Measurements from ENCODE around the gene HIGD1C. TPM values are rescaled to one million over a fixed set of nuclear protein-coding genes. Genes with fewer than 3 reads are reported as not detected.

The HIGD1C gene
- total RNA-seq, 1 experiment from 2014 or later, result not detected

GRCh38 chr12:50988871-50989270 is 36.5 kb downstream of the HIGD1C start:
- DNase-seq, result no peak
- Histone ChIP-seq H3K4me1 (ENCODE audit: low read length) (peaks cover 25% of the 10 kb centered on the region), H3K27ac (ENCODE audit: low read length) (no peak overlapping the region), H3K4me3 (ENCODE audit: low read length) (no peak overlapping the region), H3K9me2 (replicated peaks; ENCODE audit: insufficient read depth, low read length) (no peaks in the 10 kb centered on the region), H3K36me3 (ENCODE audit: insufficient read depth, low read length) (peaks cover 37% of the 10 kb centered on the region; the same call in 1 of the 2 replicates), H3K27me3 (ENCODE audit: low read length) (no peaks in the 10 kb centered on the region), H4K20me1 (ENCODE audit: insufficient read depth, low read depth, low read length) (no peaks in the 10 kb centered on the region), H3K9ac (ENCODE audit: low read length) (no peak overlapping the region), H2AFZ (ENCODE audit: low read length) (no peak overlapping the region), H3K79me2 (ENCODE audit: low read length) (no peaks in the 10 kb centered on the region), H3K4me2 (ENCODE audit: low read depth, low read length, poor library complexity, severe bottlenecking) (no peak overlapping the region), H3K9me3 (ENCODE audit: low read length) (no peaks in the 10 kb centered on the region)

GRCh38 chr12:50990147-50990727 is 37.9 kb downstream of the HIGD1C start:
- H3K9ac ChIP-seq (ENCODE audit: low read length), result no peak overlapping the region
- no peak overlapping the region for H2AFZ ChIP-seq (ENCODE audit: low read length)
- H3K4me3 ChIP-seq (ENCODE audit: low read length), result no peak overlapping the region
- H3K79me2 ChIP-seq (ENCODE audit: low read length), result no peaks in the 10 kb centered on the region
- H3K36me3 ChIP-seq (ENCODE audit: insufficient read depth, low read length), result peaks cover 41% of the 10 kb centered on the region; the same call in 1 of the 2 replicates
- no peaks in the 10 kb centered on the region for H3K9me2 ChIP-seq (replicated peaks; ENCODE audit: insufficient read depth, low read length)
- H3K4me1 ChIP-seq (ENCODE audit: low read length), result peaks cover 20% of the 10 kb centered on the region
- no peak overlapping the region for H3K4me2 ChIP-seq (ENCODE audit: low read depth, low read length, poor library complexity, severe bottlenecking)
- H3K27ac ChIP-seq (ENCODE audit: low read length), result no peak overlapping the region
- no peaks in the 10 kb centered on the region for H3K27me3 ChIP-seq (ENCODE audit: low read length)
- no peaks in the 10 kb centered on the region for H3K9me3 ChIP-seq (ENCODE audit: low read length)
- no peak for DNase-seq
- no peaks in the 10 kb centered on the region for H4K20me1 ChIP-seq (ENCODE audit: insufficient read depth, low read depth, low read length)

- H3K4me3 ChIP-seq (ENCODE audit: low read length), result no peak overlapping the region
- H3K9me2 ChIP-seq (replicated peaks; ENCODE audit: insufficient read depth, low read length), result no peaks in the 10 kb centered on the region
- no peak overlapping the region for H3K27ac ChIP-seq (ENCODE audit: low read length)
- no peaks in the 10 kb centered on the region for H3K79me2 ChIP-seq (ENCODE audit: low read length)
- H3K4me2 ChIP-seq (ENCODE audit: low read depth, low read length, poor library complexity, severe bottlenecking), result no peak overlapping the region
- no peaks in the 10 kb centered on the region for H3K27me3 ChIP-seq (ENCODE audit: low read length)
- H3K9me3 ChIP-seq (ENCODE audit: low read length), result no peaks in the 10 kb centered on the region
- peaks cover 14% of the 10 kb centered on the region for H3K4me1 ChIP-seq (ENCODE audit: low read length)
- H4K20me1 ChIP-seq (ENCODE audit: insufficient read depth, low read depth, low read length), result no peaks in the 10 kb centered on the region
- no peak overlapping the region for H3K9ac ChIP-seq (ENCODE audit: low read length)
- no peak for DNase-seq
- H2AFZ ChIP-seq (ENCODE audit: low read length), result no peak overlapping the region
- peaks cover 45% of the 10 kb centered on the region; the same call in 1 of the 2 replicates for H3K36me3 ChIP-seq (ENCODE audit: insufficient read depth, low read length)
Measured at GRCh38 chr12:50990791-50991190, 38.4 kb downstream of the HIGD1C start.

DNA sequence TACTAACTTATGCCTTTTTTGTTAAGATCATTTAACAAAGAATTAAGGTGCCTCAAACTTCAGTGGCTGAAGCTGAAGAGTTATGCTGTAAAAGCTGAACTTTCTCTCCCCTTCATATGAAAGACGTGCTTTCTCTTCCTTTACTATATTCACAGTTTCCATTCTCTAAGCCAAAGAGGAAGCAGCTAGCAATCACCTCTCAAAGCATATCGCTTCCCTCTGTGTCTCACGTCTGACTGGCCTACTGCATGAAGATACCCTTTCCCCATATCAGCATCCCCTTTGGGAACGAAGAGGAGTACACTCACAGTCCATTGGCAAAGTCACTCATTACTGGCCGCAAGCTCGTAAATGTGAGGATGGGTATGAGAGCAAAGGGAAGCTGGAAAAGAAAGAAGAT is 38.9 kb downstream of the HIGD1C start:
- Histone ChIP-seq H3K9me2 (replicated peaks; ENCODE audit: insufficient read depth, low read length) (no peaks in the 10 kb centered on the region), H3K79me2 (ENCODE audit: low read length) (no peaks in the 10 kb centered on the region), H2AFZ (ENCODE audit: low read length) (no peak overlapping the region), H3K9me3 (ENCODE audit: low read length) (no peaks in the 10 kb centered on the region), H3K27ac (ENCODE audit: low read length) (no peak overlapping the region), H3K36me3 (ENCODE audit: insufficient read depth, low read length) (peaks cover 42% of the 10 kb centered on the region; the same call in 1 of the 2 replicates), H3K4me2 (ENCODE audit: low read depth, low read length, poor library complexity, severe bottlenecking) (no peak overlapping the region), H3K27me3 (ENCODE audit: low read length) (no peaks in the 10 kb centered on the region), H3K4me3 (ENCODE audit: low read length) (no peak overlapping the region), H3K9ac (ENCODE audit: low read length) (no peak overlapping the region), H3K4me1 (ENCODE audit: low read length) (peaks cover 9% of the 10 kb centered on the region), H4K20me1 (ENCODE audit: insufficient read depth, low read depth, low read length) (no peaks in the 10 kb centered on the region)
- no peak for DNase-seq

GRCh38 chr12:50992819-50993218 is 40.5 kb downstream of the HIGD1C start:
- H3K36me3 ChIP-seq (ENCODE audit: insufficient read depth, low read length), result peaks cover 41% of the 10 kb centered on the region
- no peaks in the 10 kb centered on the region for H4K20me1 ChIP-seq (ENCODE audit: insufficient read depth, low read depth, low read length)

GRCh38 chr12:50999093-50999492 is 46.7 kb downstream of the HIGD1C start:
- H3K4me2 ChIP-seq (ENCODE audit: low read depth, low read length, poor library complexity, severe bottlenecking), result no peak overlapping the region
- H3K9ac ChIP-seq (ENCODE audit: low read length), result no peak overlapping the region
- H3K79me2 ChIP-seq (ENCODE audit: low read length), result 0 out of 2 replicates have a peak, but pooled peaks cover 6% of the 10 kb centered on the region
- H3K9me3 ChIP-seq (ENCODE audit: low read length), result no peaks in the 10 kb centered on the region
- no peaks in the 10 kb centered on the region for H3K9me2 ChIP-seq (replicated peaks; ENCODE audit: insufficient read depth, low read length)
- no peaks in the 10 kb centered on the region for H3K27me3 ChIP-seq (ENCODE audit: low read length)
- H3K4me3 ChIP-seq (ENCODE audit: low read length), result no peak overlapping the region
- H2AFZ ChIP-seq (ENCODE audit: low read length), result no peak overlapping the region
- H3K36me3 ChIP-seq (ENCODE audit: insufficient read depth, low read length), result peaks cover 33% of the 10 kb centered on the region
- no peaks in the 10 kb centered on the region for H4K20me1 ChIP-seq (ENCODE audit: insufficient read depth, low read depth, low read length)
- H3K4me1 ChIP-seq (ENCODE audit: low read length), result no peaks in the 10 kb centered on the region
- no peak for DNase-seq
- no peak overlapping the region for H3K27ac ChIP-seq (ENCODE audit: low read length)

More at GRCh38 chr12:50992819-50993218, 40.5 kb downstream of the HIGD1C start:
- Histone ChIP-seq H2AFZ (ENCODE audit: low read length) (no peak overlapping the region), H3K27me3 (ENCODE audit: low read length) (no peaks in the 10 kb centered on the region), H3K9me3 (ENCODE audit: low read length) (no peaks in the 10 kb centered on the region), H3K79me2 (ENCODE audit: low read length) (no peaks in the 10 kb centered on the region), H3K9me2 (replicated peaks; ENCODE audit: insufficient read depth, low read length) (no peaks in the 10 kb centered on the region), H3K4me3 (ENCODE audit: low read length) (no peak overlapping the region), H3K9ac (ENCODE audit: low read length) (no peak overlapping the region), H3K4me1 (ENCODE audit: low read length) (no peaks in the 10 kb centered on the region), H3K27ac (ENCODE audit: low read length) (no peak overlapping the region), H3K4me2 (ENCODE audit: low read depth, low read length, poor library complexity, severe bottlenecking) (no peak overlapping the region)
- DNase-seq, result no peak

DNA sequence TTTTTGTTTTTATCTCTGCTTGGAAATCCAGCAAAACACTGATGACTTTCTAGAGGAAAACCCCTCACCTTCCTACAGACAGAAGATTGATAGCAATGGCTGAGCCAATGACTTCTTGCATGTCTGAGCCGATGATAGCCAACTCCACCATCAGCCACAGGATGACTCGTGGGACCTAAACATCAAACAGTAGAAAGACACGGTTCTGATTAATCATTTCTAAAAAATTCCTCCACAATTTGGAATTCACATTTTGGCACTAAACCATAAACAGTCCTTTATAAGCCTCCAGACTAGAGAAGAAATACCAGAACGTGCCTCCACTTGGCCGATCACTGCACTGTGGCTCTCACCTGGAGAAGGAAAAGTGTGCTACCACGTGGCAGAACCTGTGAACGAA is 47.9 kb downstream of the HIGD1C start:
- DNase-seq, result no peak
- Histone ChIP-seq H2AFZ (ENCODE audit: low read length) (no peak overlapping the region), H3K9me2 (replicated peaks; ENCODE audit: insufficient read depth, low read length) (no peaks in the 10 kb centered on the region), H4K20me1 (ENCODE audit: insufficient read depth, low read depth, low read length) (no peaks in the 10 kb centered on the region), H3K36me3 (ENCODE audit: insufficient read depth, low read length) (peaks cover 36% of the 10 kb centered on the region), H3K4me3 (ENCODE audit: low read length) (no peak overlapping the region), H3K9ac (ENCODE audit: low read length) (no peak overlapping the region), H3K79me2 (ENCODE audit: low read length) (peaks cover 10% of the 10 kb centered on the region; the same call in 1 of the 2 replicates), H3K4me1 (ENCODE audit: low read length) (no peaks in the 10 kb centered on the region), H3K27ac (ENCODE audit: low read length) (no peak overlapping the region), H3K9me3 (ENCODE audit: low read length) (no peaks in the 10 kb centered on the region), H3K27me3 (ENCODE audit: low read length) (no peaks in the 10 kb centered on the region), H3K4me2 (ENCODE audit: low read depth, low read length, poor library complexity, severe bottlenecking) (no peak overlapping the region)

GRCh38 chr12:51001799-51002198 is 49.5 kb downstream of the HIGD1C start:
- Histone ChIP-seq H3K4me2 (ENCODE audit: low read depth, low read length, poor library complexity, severe bottlenecking) (no peak overlapping the region), H3K9ac (ENCODE audit: low read length) (no peak overlapping the region), H3K9me3 (ENCODE audit: low read length) (no peaks in the 10 kb centered on the region), H3K79me2 (ENCODE audit: low read length) (peaks cover 13% of the 10 kb centered on the region; the same call in 1 of the 2 replicates), H4K20me1 (ENCODE audit: insufficient read depth, low read depth, low read length) (no peaks in the 10 kb centered on the region), H3K9me2 (replicated peaks; ENCODE audit: insufficient read depth, low read length) (no peaks in the 10 kb centered on the region), H2AFZ (ENCODE audit: low read length) (no peak overlapping the region), H3K36me3 (ENCODE audit: insufficient read depth, low read length) (peaks cover 30% of the 10 kb centered on the region), H3K4me1 (ENCODE audit: low read length) (no peaks in the 10 kb centered on the region), H3K27ac (ENCODE audit: low read length) (no peak overlapping the region), H3K27me3 (ENCODE audit: low read length) (no peaks in the 10 kb centered on the region), H3K4me3 (ENCODE audit: low read length) (no peak overlapping the region)
- no peak for DNase-seq

Measured in Karpas-422 (cell line).